HG03354 (cell line): ENCODE measurements around the gene GTF2IRD1.
"Not testable (repeated sequence)": the region's sequence is repeated elsewhere in the genome, so short reads cannot be mapped to it uniquely, and the experiment has no call there.

Source experiments
- ATAC-seq: cut with Tn5 transposase; IDR thresholded peaks from one replicate; pipeline ENCODE4 v1.9.1; 2021; ENCODE audit warnings: mild to moderate bottlenecking; ENCODE audit not compliant: unreplicated experiment, poor library complexity, severe bottlenecking

GTF2IRD1 gene

GRCh38 chr7:74615933-74616780, 162.5 kb downstream of the GTF2IRD1 start:
- no peak for ATAC-seq

GRCh38 chr7:74617180-74617744, 163.6 kb downstream of the GTF2IRD1 start:
- ATAC-seq = no peak

DNA sequence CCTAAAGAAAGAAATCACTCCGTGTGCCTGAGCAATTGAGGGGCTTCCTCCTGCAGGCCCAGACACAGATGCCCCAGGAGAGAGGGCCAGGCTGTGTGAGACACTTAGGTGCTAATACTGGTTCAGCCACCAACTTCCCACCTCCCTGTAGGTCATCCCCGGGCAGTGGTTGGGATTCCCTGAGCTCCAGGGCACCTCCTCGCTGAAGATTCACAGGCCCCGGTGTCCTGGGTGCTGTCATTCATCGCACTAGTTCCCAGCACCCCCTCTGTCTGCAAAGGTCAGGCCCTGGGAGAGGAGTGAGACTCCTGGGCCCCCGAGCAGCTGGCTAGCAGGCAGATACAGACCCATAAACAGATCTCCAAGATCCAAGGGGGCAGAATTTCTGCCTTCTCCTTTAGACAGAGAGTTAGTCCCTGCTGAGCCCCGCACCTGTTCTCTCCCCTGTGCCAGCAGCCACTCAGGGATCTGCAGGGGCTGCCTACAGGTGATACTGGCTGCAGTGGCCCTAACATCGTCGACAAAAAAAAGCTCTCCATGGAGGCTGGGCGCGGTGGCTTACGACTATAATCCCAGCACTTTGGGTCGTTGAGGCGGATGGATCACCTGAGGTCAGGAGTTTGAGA, 165.6 kb downstream of the GTF2IRD1 start:
- ATAC-seq = no peak

GRCh38 chr7:74622228-74622749, 168.6 kb downstream of the GTF2IRD1 start:
- no peak for ATAC-seq

DNA sequence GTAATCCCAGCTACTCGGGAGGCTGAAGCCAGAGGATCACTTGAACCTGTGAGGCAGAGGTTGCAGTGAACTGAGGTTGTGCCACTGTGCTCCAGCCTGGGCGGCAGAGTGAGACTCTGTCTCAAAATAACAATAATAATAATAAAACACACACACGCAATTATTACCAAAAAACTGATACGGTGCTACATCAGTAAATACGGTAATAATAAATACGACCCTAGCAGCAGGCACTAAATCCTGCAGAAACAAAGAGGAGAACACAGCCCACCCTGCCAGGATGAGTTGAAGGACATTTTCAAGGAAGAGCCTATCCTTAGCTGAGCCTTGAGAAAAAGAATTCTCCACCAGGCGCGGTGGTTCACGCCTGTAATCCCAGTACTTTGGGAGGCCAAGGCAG, 169.4 kb downstream of the GTF2IRD1 start:
- no peak for ATAC-seq

- no peak for ATAC-seq
Observed at GRCh38 chr7:74625446-74625845, 171.7 kb downstream of the GTF2IRD1 start.

GRCh38 chr7:74627661-74628411, 174.1 kb downstream of the GTF2IRD1 start:
- ATAC-seq = no peak

DNA sequence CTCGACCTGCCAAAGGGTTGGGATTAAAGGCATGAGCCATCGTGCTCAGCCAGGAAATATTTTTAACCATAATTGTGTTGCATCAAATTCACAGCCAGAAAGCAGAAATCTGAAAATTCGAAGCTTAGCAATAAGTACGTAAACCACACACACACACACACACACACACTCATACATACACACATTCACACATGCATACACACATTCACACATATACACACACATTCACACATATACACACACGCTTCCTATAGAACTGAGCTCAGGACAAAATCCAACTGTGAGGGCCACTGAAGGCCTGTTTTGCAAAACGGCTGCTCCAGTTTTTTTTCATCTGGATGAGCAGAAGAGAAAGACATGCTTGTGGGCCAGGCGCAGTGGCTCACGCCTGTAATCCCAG, 178.8 kb downstream of the GTF2IRD1 start:
- ATAC-seq = no peak

DNA sequence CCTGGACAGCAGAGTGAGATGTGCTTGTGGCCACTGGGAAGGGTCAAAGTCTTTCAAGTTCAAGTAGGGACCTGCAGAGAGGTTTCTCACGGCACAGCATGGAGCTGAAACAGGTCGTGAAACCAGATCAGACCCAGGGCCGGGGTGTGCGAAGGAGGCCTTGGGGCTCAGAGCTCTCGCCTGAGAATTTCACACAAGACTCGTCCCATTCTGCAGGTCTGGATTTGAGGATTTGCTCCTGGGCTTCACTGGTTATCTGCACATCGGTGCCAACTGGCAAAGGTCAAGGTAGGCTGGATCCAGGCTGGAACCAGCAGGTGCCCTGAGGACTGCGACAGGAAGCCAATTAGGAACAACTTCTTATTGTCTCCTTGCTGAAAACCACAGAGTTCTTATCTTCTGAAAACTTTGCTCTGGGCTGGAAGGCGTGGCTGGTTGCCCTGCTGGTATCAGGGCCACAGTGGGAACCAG, 179.8 kb downstream of the GTF2IRD1 start:
- no peak for ATAC-seq

DNA sequence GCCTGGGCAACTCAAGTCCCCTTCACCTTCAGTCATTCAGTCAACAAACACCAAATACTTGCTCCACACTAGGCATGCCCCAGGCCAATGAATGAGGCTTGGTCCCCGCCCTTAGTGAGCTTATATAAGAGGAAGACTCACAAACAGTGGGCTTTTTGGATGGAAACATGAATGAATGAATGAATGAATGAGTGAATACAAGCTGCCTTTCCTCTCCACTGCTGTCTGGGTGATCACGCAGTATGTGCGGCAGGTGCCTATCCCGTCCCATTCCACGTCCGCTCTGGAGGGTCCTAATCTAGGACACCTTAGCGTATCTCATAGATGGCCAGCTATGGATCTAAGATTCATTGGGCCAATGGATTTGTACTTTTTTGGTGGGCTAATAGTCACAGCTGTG, 184.0 kb downstream of the GTF2IRD1 start:
- ATAC-seq = no peak

DNA sequence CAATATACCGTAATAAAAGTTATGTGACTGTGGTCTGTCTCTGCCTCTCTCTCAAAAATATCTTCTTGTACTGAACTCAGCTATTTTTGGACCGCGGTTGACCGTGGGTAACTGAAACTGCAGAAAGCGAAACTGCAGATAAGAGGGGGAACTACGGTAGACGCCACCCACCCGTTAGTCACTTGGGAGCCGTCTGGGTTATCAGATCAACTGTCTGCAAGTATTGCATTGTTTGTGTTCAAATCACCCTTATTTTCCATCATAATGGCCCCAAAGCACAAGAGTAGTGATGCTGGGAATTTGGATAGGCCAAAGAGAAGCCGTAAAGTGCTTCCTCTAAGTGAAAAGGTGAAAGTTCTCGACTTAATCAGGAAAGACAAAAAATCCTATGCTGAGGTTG, 196.3 kb downstream of the GTF2IRD1 start:
- peak; percentile 83 for ATAC-seq

GRCh38 chr7:74650493-74651132, 196.9 kb downstream of the GTF2IRD1 start:
- peak; percentile 53 for ATAC-seq

DNA sequence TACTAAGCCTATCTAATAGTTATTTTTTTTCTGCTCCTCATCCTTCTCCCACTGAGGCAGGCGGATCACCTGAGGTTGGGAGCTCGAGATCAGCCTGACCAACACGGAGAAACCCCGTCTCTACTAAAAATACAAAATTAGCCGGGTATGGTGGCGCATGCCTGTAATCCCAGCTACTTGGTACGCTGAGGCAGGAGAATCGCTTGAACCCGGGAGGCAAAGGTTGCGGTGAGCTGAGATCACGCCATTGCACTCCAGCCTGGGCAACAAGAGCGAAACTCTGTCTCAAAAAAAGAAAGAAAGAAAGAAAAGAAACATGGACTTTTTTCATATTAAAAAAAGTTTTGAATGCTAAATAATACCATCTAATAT, 197.4 kb downstream of the GTF2IRD1 start:
- ATAC-seq = not testable (repeated sequence)
